Renal pelvis (tissue), 12 donors: ENCODE results near the gene SWI5. TPM values are rescaled to one million over a fixed set of nuclear protein-coding genes. Genes with fewer than 3 reads are reported as not detected.
"Not testable (repeated sequence)": the region's sequence is repeated elsewhere in the genome, so short reads cannot be mapped to it uniquely, and the experiment has no call there.

Source experiments
- DNase-seq: peaks from one replicate; pipeline ENCODE4 v3.0.0-alpha.2; 2013
- long read RNA-seq, 16 experiments: transcript quantifications; one replicate each; lab custom pipeline, GENCODE V29; 2026
- polyA plus RNA-seq, 3 donors: library from polyadenylated mRNA; unstranded; fragments of 120-200 nt; gene quantifications; one replicate each; pipeline ENCODE4 v1.2.1, GENCODE V29; 2013; ENCODE audit not compliant: insufficient read length in 3 of 3

Gene SWI5
- polyA plus RNA-seq, result 10 to 100 TPM; 31.5 to 35.0 (median 32.5) TPM
- long read RNA-seq, donor 1, transcript SWI5-203 (5 exons, 763 nt), result major isoform, 12 of 14 reads
- long read RNA-seq, donor 1, partial matches to known transcripts, result 0 of 14 reads
- long read RNA-seq, donor 1, other reads (novel, unspliced or antisense), result 0 of 14 reads
- long read RNA-seq, donor 2, transcript SWI5-203 (5 exons, 763 nt), result major isoform, 16 of 19 reads
- long read RNA-seq, donor 2, partial matches to known transcripts, result 0 of 19 reads
- long read RNA-seq, donor 2, other reads (novel, unspliced or antisense), result 0 of 19 reads
- long read RNA-seq, donor 3, transcript SWI5-203 (5 exons, 763 nt), result major isoform, 15 of 15 reads
- long read RNA-seq, donor 3, partial matches to known transcripts, result 0 of 15 reads
- long read RNA-seq, donor 3, other reads (novel, unspliced or antisense), result 0 of 15 reads
- long read RNA-seq, donor 4, transcript SWI5-203 (5 exons, 763 nt), result major isoform, 22 of 29 reads
- long read RNA-seq, donor 4, transcript SWI5-201 (5 exons, 980 nt), result minor isoform, 5 of 29 reads
- long read RNA-seq, donor 4, partial matches to known transcripts, result 0 of 29 reads
- long read RNA-seq, donor 4, other reads (novel, unspliced or antisense), result 0 of 29 reads
- long read RNA-seq, donor 5, transcript SWI5-203 (5 exons, 763 nt), result major isoform, 12 of 14 reads
- long read RNA-seq, donor 5, partial matches to known transcripts, result 0 of 14 reads
- long read RNA-seq, donor 5, other reads (novel, unspliced or antisense), result 0 of 14 reads
- long read RNA-seq, donor 6, transcript SWI5-203 (5 exons, 763 nt), result major isoform, 12 of 15 reads
- long read RNA-seq, donor 6, partial matches to known transcripts, result 0 of 15 reads
- long read RNA-seq, donor 6, other reads (novel, unspliced or antisense), result 0 of 15 reads
- long read RNA-seq, donor 7, transcript SWI5-203 (5 exons, 763 nt), result major isoform, 22 of 27 reads
- long read RNA-seq, donor 7, partial matches to known transcripts, result 5 of 27 reads
- long read RNA-seq, donor 7, other reads (novel, unspliced or antisense), result 0 of 27 reads
- long read RNA-seq, donor 8, transcript SWI5-203 (5 exons, 763 nt), result major isoform, 11 of 14 reads
- long read RNA-seq, donor 8, partial matches to known transcripts, result 0 of 14 reads
- long read RNA-seq, donor 8, other reads (novel, unspliced or antisense), result 0 of 14 reads
- long read RNA-seq, donor 9, transcript SWI5-203 (5 exons, 763 nt), result major isoform, 11 of 15 reads
- long read RNA-seq, donor 9, partial matches to known transcripts, result 0 of 15 reads
- long read RNA-seq, donor 9, other reads (novel, unspliced or antisense), result 0 of 15 reads
- long read RNA-seq, donor 10, transcript SWI5-203 (5 exons, 763 nt), result major isoform, 9 of 12 reads
- long read RNA-seq, donor 10, partial matches to known transcripts, result 0 of 12 reads
- long read RNA-seq, donor 10, other reads (novel, unspliced or antisense), result 0 of 12 reads
- long read RNA-seq, donor 11, transcript SWI5-203 (5 exons, 763 nt), result major isoform, 8 of 9 reads
- long read RNA-seq, donor 11, partial matches to known transcripts, result 0 of 9 reads
- long read RNA-seq, donor 11, other reads (novel, unspliced or antisense), result 0 of 9 reads
- long read RNA-seq, donor 12, transcript SWI5-203 (5 exons, 763 nt), result major isoform, 12 of 59 reads
- long read RNA-seq, donor 12, partial matches to known transcripts, result 47 of 59 reads
- long read RNA-seq, donor 12, other reads (novel, unspliced or antisense), result 0 of 59 reads
- long read RNA-seq, donor 13, partial matches to known transcripts, result 0 of 9 reads
- long read RNA-seq, donor 13, other reads (novel, unspliced or antisense), result 0 of 9 reads
- long read RNA-seq, donor 14, result 0 reads
- long read RNA-seq, donor 15, transcript SWI5-203 (5 exons, 763 nt), result major isoform, 16 of 24 reads
- long read RNA-seq, donor 15, partial matches to known transcripts, result 6 of 24 reads
- long read RNA-seq, donor 15, other reads (novel, unspliced or antisense), result 0 of 24 reads
- long read RNA-seq, donor 16, transcript SWI5-203 (5 exons, 763 nt), result minor isoform, 7 of 20 reads
- long read RNA-seq, donor 16, transcript SWI5-201 (5 exons, 980 nt), result major isoform, 8 of 20 reads
- long read RNA-seq, donor 16, partial matches to known transcripts, result 5 of 20 reads
- long read RNA-seq, donor 16, other reads (novel, unspliced or antisense), result 0 of 20 reads

DNA sequence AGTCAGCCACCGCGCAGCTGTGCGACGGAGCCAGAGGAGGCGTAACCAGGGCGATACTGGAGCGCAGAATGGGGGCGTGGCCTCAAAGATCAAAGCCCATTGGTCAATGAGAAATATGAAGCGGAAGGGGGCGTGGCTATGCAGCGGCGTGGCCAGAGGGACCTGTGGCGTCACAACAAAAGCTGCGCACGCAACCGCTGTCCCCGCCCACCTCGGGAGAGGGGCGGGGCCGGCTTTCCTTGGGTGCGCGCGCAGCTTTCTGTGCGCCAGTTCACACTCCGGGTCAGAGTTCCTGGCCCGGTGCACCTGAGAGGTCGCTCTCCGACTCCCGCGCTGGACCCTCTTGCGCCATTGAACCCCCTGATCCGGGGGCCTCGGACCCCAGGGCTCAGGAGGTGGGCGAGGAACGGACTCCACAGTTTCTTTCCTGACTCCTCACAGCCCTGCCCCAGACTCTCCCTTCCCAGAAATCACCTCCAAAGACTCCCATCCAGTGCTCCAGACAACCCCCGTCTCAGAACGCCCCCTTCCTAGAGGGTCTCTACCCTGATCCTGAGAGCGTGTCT, at the start of gene SWI5:
TSS of gene SWI5 (plus strand) at position 269 of the 566 bp plus-strand sequence.
- DNase-seq, result peak; percentile 99

DNA sequence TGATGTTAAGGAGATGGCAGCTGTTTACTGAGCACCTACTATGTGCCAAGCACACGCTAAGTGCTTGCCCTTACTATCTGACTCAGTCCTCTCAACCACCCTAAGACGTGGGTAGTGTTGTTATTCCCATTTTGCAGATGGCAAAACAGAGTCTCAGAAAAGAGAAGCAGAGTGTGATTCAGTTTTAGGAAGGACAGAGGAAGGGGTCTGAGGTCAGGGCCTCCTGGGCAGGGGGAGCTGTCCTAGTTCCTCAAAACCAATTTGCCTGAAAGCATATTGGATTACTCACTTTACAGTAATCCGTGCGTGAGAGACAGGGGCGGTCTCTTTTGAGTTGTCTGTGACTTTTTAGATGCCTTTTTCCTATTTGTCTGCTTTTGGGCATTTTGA, 49.7 kb upstream of the SWI5 start:
- no peak for DNase-seq

DNA sequence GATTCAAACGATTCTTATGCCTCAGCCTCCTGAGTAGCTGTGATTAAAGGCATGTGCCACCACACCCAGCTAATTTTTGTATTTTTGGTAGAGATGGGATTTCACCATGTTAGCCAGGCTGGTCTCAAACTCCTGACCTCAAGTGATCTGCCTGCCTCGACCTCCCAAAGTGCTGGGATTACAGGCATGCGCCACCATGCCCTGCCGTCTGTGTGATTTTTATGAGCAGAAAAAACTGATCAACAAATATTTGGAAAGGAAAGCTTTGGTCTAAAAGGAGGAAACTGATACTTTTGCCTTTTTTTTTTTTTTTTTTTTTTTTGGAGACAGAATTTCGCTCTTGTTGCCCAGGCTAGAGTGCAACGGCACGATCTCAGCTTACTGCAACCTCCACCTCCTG, 45.2 kb upstream of the SWI5 start:
- not testable (repeated sequence) for DNase-seq

DNA sequence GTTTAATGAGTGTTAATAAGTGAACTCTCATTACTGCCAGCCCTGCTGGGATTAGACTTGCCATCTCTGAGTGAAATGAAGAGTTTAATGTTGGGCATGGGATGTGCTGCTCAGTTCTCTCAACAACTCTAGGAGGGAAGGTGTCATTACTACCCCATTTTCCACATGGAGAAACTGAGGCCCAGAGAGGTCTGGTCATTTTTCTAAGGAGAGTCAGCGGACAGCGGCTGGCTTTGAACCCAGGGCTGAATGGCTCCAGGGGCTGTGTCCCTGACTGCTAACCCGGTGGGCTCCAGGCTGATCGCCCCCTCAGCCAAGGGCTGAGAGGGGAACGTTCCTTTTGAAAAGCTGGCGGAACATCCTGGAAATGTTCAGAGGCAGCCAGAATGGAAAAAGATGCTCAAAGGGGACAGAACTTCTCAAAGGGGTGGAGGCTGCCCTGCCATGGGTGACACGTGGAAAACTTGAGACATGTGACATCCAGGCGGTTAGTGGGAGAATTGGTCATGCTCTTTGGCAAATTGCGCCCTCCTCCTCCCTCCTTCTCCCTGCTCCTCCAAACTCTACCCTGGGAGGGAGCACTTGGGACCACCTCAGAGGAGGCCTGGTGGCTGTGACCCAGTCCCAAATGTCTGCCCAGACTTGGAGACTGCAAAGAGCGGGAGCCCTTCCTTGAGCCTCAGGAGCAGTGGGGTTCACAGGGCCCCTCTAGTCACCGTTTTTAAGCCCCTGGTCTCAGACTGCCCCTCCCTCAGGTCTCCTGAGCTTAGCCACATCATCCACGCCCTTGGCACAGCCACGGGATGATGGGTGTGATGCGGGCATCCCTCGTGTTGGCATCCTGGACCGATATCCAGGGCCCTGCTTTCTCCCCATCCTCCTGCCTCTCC, 44.2 kb upstream of the SWI5 start:
- no peak for DNase-seq

DNA sequence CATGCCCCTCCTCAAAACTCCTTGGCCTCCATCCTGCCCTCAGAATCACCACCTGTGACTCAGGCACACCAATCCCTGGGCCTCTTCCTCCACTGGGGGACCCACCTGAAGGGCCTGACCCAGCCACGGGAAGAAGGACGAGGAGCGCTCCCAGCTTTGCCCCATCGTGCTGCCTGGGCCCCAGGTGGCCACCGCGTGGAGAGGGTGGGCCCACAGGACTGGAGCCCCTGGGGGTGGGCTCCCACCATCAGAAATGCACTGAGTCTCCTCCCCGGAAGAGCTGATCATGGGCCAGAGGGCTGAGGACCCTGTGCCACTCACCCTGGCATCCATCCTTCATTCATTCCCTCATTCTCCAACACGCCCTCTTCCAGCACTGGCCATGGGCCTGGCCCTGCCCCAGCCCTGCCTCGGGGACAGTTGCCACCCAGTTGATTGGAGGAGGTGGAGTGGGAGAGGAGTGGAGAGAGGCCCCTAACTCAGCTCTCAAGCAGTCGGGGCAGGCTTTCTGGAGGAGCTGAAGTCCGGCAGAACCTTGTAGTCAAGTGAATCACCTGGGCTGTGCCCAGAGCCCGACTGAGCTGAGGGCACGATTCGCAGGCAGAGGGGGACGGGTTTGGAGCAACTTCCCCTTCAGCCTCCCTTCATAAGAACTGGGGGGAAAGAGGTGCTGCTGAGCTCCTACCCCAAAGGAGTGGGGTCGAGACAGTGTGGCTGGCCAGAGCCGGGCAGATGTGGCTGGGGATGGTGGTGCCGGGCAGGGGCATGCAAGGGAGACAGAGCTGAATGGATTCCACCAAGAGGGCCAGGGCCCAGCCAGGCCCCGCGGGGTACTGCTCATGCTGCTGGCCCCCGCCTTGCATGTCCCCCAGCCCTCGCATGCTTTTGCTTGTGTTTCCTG, 43.3 kb upstream of the SWI5 start:
- no peak for DNase-seq

DNA sequence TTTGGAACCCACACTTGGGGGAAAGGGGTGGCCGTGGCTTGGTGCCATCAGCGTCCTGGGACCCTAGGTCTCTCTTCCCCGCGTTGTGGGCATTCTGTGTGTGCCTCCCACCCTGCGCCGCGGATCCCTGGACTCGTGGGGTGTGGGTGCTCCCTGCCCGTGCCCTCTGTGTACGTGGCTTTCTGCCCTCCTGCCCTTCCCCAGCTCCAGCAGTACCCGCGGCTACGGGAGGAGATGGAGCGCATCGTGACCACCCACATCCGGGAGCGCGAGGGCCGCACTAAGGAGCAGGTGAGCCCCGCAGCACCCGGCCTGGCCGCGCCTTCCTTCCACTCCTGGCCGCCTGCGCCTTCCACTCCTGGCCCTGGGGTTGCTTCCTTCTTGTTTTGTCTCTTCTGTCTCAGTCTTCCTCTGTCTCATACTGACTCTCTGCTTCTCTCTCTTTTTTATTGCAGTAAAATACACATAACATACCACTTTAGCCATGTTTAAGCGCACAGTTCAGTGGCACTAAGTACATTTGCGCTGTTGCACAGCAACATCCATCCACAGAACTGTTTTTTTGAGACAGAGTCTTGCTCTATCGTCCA, 42.2 kb upstream of the SWI5 start:
- no peak for DNase-seq

DNA sequence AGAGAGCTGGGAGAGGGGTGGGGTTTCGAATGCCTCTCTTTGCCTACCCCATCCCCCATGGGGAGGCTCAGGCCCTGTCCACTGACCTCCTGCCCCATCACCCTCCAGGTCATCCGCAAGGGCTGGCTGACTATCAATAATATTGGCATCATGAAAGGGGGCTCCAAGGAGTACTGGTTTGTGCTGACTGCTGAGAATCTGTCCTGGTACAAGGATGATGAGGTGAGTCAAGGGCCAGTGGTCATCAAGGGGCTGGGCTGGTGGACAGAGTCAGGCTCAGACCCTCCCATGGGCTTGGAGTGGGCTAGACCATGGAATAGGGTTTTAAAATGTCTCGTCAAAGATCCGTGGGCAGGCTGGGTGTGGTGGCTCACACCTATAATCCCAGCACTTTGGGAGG, 34.0 kb upstream of the SWI5 start:
- DNase-seq, result no peak

DNA sequence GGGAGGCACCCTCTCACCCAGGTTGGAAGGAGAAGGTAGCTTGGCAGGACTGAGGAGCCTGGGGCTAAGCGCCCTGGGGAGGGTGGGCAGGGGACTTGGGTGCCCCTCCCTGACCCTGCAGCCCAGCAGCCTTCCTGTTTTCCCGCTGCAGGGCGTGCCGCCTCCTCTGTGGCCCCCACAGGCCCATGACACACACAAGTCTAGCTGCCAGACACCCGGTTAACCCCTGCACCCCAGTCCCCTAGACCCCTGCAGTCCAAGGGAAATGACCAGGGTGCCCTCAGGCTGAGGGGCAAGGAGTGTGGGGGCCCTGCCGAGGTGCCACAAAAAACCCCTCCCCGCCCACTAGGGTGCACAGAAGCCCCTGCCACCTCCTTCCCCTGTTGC, 33.3 kb upstream of the SWI5 start:
- DNase-seq, result no peak

DNA sequence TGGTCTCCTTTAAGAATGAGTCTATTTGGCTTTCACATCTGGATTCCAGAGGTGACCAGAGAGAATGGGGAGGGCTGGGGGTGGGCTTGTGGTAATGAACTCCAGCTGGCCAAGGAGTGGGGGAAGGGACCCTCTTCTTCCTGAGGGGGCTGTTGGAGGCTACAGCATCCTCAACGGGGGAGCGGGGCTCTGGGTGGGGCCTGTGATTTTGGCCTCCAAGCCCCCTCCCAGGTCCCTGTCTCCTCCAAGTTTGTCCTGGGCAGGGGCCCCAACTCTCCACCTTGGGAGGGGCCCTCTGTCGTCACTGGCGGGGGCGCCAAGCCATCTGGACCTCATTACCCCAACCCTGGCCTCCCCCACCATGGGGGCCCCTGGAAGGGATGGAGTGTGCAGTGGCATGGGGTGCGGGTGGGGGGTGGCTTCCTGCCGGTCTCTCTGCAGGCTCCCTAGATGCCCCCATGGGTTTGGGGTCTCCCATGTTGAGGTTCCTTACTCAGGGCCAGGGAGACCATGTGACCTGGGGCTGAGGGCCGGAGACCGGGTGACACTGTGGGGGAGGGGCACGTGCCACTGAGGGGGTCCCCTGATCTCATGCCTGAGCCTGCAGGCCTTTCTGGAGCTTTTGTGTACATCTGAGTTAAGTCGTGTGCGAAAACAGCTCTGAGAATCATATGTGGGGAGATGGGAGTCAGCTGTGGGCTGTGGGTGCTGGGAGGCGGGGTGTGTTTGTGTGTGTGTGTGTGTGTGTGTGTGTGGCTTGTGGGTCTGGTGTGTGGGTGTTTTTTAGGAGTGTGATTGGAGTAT, 32.7 kb upstream of the SWI5 start:
- DNase-seq, result peak; percentile 55

DNA sequence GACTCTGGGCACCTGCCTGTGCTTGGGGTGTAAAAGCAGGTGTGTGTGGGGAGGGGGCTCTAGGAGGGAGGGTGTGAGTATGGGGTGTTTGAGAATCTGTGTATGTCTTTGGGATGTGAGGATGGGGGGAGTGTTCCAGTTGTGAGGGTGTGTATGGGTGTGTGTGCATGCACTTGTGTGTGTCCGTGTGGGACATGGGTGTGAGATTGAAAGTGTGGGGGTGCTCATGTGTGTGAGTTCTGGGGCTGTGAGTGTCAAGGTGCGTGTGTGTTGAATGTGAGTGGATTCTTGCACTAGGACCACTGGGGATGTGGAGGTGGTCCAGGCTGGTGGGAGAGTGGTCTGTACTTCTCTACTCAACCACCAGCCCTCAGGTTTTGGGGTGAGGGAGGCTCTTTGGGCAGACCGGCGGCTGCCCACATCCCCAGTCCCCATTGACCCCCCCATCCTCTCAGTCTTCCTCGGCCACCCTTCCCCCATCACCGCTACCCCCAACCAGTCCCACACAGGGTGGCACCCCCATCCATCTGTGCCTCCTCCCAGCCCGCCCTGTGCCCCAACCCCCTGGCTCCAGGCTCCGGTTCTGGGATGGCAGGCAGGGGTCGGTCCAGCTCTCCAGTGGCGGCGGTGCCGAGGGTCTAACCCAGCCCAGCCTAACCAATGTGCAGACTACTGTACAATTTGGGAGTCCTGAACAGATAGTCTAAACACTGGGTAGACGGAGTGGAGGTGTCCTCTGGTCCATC, 31.8 kb upstream of the SWI5 start:
- no peak for DNase-seq

DNA sequence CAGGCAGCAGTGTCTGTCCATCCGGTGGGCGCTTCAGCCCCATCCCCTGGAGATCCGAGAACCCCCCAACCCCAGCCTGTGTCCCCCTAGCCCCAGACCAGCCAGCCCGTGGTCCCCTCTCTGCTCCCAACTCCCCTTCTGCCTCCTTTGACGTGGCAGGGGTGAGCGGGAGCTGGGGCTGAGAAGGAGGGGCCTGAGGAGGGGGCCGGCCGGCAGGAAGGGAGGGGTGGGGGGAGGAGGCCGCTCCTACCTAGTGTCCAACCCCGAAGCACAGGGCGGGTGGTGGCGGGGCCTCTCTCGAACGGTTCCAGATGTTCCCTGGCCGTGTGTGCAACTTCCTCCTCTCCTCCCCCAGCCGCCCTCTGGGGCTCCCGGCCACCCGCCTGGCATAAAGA, 31.2 kb upstream of the SWI5 start:
- peak; percentile 91 for DNase-seq

DNA sequence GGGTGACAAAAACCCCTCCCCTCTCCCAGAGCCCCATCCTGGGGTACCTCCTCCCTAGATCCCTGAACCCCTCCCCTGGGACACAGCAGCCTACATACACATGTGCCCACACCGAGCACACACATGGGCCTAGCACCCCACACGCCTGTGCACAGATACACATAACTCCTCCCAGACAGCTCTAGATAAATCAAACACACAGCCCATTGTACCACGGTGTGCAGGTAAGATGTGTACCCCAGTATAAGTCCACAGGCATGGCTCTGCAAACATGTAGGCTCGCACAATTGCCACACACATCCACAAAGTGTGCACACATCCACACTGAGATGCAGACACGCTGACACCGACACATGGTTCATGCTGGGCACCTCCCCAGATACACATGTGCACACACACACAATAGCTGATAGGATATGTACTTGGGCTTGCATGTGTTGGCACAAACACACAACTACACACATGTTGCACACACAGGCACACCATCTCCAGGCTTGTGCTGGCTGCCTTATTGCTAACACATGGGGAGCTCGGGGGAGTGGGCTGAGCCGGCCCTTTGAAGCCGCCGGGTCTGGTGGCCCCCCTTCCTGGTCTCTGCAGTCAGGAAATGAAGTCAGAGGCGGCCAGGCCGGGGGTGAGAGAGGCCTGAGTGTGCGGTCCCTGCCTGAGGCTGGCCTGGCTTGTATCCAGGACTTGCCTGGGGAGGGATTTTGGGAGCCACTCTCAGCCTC, 30.5 kb upstream of the SWI5 start:
- DNase-seq, result peak; percentile 83

DNA sequence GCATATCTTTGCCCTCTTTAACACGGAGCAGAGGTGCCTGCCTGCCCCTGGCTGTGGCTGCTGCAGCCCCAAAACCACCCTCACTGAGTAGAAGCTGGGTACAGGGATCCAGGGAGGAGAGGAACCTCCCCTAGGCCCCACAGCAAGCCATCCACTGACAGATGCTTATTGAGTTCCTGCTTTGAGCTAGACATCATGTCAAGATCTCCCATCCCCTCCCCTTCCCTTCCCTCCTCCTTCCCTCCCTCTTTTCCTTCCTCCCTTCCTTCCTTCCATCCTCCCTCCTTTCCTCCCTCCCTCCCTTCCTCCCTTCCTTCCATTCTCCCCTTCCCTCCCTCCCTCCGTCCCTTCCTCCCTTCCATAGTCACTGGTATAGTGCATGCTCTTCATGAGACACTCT, 29.6 kb upstream of the SWI5 start:
- DNase-seq, result no peak

DNA sequence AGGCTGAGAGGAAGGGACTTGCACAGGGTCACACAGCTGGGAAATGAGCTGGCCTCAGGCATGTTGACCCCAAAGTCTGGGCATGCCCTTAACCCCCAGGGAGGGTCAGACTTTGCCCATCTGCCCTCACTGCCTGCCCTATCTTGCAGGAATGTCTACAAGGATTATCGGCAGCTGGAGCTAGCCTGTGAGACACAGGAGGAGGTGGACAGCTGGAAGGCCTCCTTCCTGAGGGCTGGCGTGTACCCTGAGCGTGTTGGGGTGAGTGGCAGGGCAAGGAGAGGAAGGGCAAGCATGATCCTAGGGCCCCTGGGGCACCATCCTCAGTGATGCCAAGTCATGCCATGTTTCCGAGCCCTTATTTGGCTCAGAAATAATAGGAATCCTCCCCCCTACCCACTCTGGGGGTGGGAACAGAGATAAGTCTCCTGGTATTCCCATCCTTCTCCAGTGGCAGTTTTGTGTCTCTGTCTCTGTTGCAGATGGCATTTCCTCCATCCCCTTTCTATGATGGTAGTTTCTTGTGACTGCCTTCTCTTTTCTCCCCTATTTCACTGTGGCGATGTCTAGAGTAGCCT, 28.8 kb upstream of the SWI5 start:
- DNase-seq, result no peak

DNA sequence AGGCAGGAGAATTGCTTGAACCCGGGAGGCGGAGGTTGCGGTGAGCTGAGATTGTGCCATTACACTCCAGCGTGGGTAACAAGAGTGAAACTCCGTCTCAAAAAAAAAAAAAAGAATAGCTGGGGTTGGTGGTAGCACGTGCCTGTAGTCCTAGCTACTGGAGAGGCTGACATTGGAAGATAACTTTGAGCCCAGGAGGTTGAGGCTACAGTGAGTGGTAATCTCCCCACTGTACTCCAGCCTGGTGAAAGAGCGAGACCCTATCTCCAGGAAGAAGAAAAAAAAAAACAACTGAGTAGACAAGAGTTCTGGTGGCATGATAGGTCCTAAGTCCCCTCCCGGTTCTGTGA, 26.5 kb upstream of the SWI5 start:
- DNase-seq, result no peak
